GM06990 (cell line): ENCODE results near the gene ZNF407.

ENCODE experiments used
- DNase-seq: peaks from one replicate; pipeline ENCODE4 v3.0.0-alpha.2; 2011; ENCODE audit not compliant: insufficient read length; ENCODE audit errors: extremely low read depth
- H3K27me3 ChIP-seq: replicated peaks from 2 replicates; pipeline ENCODE4 v1.6.0; 2011; ENCODE audit warnings: low read length; ENCODE audit not compliant: control insufficient read depth, insufficient read depth
- H3K36me3 ChIP-seq: 2 replicates; pipeline ENCODE4 v1.5.1; 2011; ENCODE audit warnings: low read length; ENCODE audit not compliant: control insufficient read depth, insufficient read depth
- H3K4me3 ChIP-seq: replicated peaks from 2 replicates; pipeline ENCODE4 v1.5.1; 2011; ENCODE audit warnings: low read depth, mild to moderate bottlenecking, control low read depth, low read length
- CTCF ChIP-seq: IDR thresholded peaks from 2 replicates; pipeline ENCODE4 v1.5.1; 2011; ENCODE audit warnings: low read length, control low read depth, mild to moderate bottlenecking, inconsistent platforms; ENCODE audit not compliant: insufficient read depth, poor library complexity, severe bottlenecking

The ZNF407 gene

GRCh38 chr18:74631623-74632350 lies 34.1 kb downstream of the ZNF407 start:
- no peak for DNase-seq
- Histone ChIP-seq H3K36me3 (peaks cover 3% of the 10 kb centered on the region), H3K4me3 (no peak overlapping the region), H3K27me3 (no peaks in the 10 kb centered on the region)
- TF ChIP-seq CTCF: no peak

GRCh38 chr18:74632351-74632679 lies 34.6 kb downstream of the ZNF407 start:
- no peaks in the 10 kb centered on the region for H3K27me3 ChIP-seq
- no peak for DNase-seq
- H3K36me3 ChIP-seq: peaks cover 3% of the 10 kb centered on the region
- TF ChIP-seq CTCF: no peak
- no peak overlapping the region for H3K4me3 ChIP-seq

GRCh38 chr18:74632856-74633255 lies 35.2 kb downstream of the ZNF407 start:
- no peak overlapping the region for H3K4me3 ChIP-seq
- H3K27me3 ChIP-seq: no peaks in the 10 kb centered on the region
- H3K36me3 ChIP-seq: peaks cover 3% of the 10 kb centered on the region
- no peak for TF ChIP-seq CTCF
- DNase-seq: no peak

- no peak for DNase-seq
- Histone ChIP-seq H3K4me3 (no peak overlapping the region), H3K36me3 (peaks cover 3% of the 10 kb centered on the region), H3K27me3 (no peaks in the 10 kb centered on the region)
- TF ChIP-seq CTCF: no peak
These were observed 36.1 kb downstream of the ZNF407 start for GRCh38 chr18:74633652-74634352.

- TF ChIP-seq CTCF: no peak
- peaks cover 3% of the 10 kb centered on the region for H3K36me3 ChIP-seq
- DNase-seq: no peak
- no peak overlapping the region for H3K4me3 ChIP-seq
- H3K27me3 ChIP-seq: no peaks in the 10 kb centered on the region
These were observed 37.7 kb downstream of the ZNF407 start for GRCh38 chr18:74635224-74635975.
